Activated CD4-positive, CD25-positive, alpha-beta regulatory T cell treated with anti-CD3 and anti-CD28 coated beads, Interleukin-2, amount 50 U/mL, for 24 hours (primary cell): ENCODE data around the gene HS3ST4.
"Not testable (repeated sequence)": the region's sequence is repeated elsewhere in the genome, so short reads cannot be mapped to it uniquely, and the experiment has no call there.

Experiments
- ATAC-seq, 2 donors: fragments of 150-1000 bp; cut with Tn5 transposase; one replicate each; pipeline ENCODE4 v1.10.0; 2021; ENCODE audit warnings: mild to moderate bottlenecking in 1 of 2, moderate library complexity in 1 of 2

The HS3ST4 gene

GRCh38 chr16:25734430-25735385 lies 42.9 kb downstream of the HS3ST4 start:
- no peak for ATAC-seq

- ATAC-seq: no peak
These were observed 43.9 kb downstream of the HS3ST4 start for GRCh38 chr16:25735645-25736044.

GRCh38 chr16:25747160-25747758 lies 55.5 kb downstream of the HS3ST4 start:
- no peak for ATAC-seq

GRCh38 chr16:25748092-25748654 lies 56.4 kb downstream of the HS3ST4 start:
- ATAC-seq: no peak

- no peak for ATAC-seq
These were observed 58.9 kb downstream of the HS3ST4 start for GRCh38 chr16:25750488-25751216.

- no peak for ATAC-seq
These were observed 59.6 kb downstream of the HS3ST4 start for GRCh38 chr16:25751230-25751835.

- ATAC-seq: no peak
These were observed 72.7 kb downstream of the HS3ST4 start for GRCh38 chr16:25764466-25764865.

- ATAC-seq: no peak
These were observed 79.5 kb downstream of the HS3ST4 start for GRCh38 chr16:25771216-25771615.

GRCh38 chr16:25771812-25772568 lies 80.2 kb downstream of the HS3ST4 start:
- ATAC-seq: no peak

- ATAC-seq: not testable (repeated sequence)
These were observed 84.5 kb downstream of the HS3ST4 start for GRCh38 chr16:25776214-25776613.

GRCh38 chr16:25783226-25783625 lies 91.5 kb downstream of the HS3ST4 start:
- no peak for ATAC-seq

GRCh38 chr16:25785361-25785760 lies 93.6 kb downstream of the HS3ST4 start:
- no peak for ATAC-seq

GRCh38 chr16:25786748-25787147 lies 95.0 kb downstream of the HS3ST4 start:
- ATAC-seq: no peak

GRCh38 chr16:25788637-25789036 lies 96.9 kb downstream of the HS3ST4 start:
- ATAC-seq: no peak

GRCh38 chr16:25796239-25796638 lies 104.5 kb downstream of the HS3ST4 start:
- ATAC-seq: no peak

GRCh38 chr16:25798065-25798464 lies 106.3 kb downstream of the HS3ST4 start:
- no peak for ATAC-seq

- no peak for ATAC-seq
These were observed 108.1 kb downstream of the HS3ST4 start for GRCh38 chr16:25799816-25800215.

- no peak for ATAC-seq
These were observed 120.5 kb downstream of the HS3ST4 start for GRCh38 chr16:25812215-25812614.

- ATAC-seq: no peak
These were observed 125.5 kb downstream of the HS3ST4 start for GRCh38 chr16:25817295-25817694.

- ATAC-seq: no peak
These were observed 126.1 kb downstream of the HS3ST4 start for GRCh38 chr16:25817876-25818275.

- ATAC-seq: no peak
These were observed 132.1 kb downstream of the HS3ST4 start for GRCh38 chr16:25823891-25824290.

- ATAC-seq: no peak
These were observed 135.9 kb downstream of the HS3ST4 start for GRCh38 chr16:25827709-25828108.
